Fibroblast of skin of back (primary cell): ENCODE data around the gene CD38. TPM values are rescaled to one million over a fixed set of nuclear protein-coding genes. Genes with fewer than 3 reads are reported as not detected.
"Not testable (repeated sequence)": the region's sequence is repeated elsewhere in the genome, so short reads cannot be mapped to it uniquely, and the experiment has no call there.

Source experiments
- DNase-seq: peaks from one replicate; pipeline ENCODE4 v3.0.0-alpha.2; 2013
- polyA plus RNA-seq, 2 experiments: library from polyadenylated mRNA; unstranded; fragments of 120-200 nt; gene quantifications; one replicate each; pipeline ENCODE4 v1.2.1, GENCODE V29; 2013; ENCODE audit not compliant: insufficient read length in 2 of 2

CD38 gene
- polyA plus RNA-seq (2013, experiment 1 of 2; ENCODE audit: insufficient read length) = 0.05 TPM
- 0.16 TPM for polyA plus RNA-seq (2013, experiment 2 of 2; ENCODE audit: insufficient read length)

DNA sequence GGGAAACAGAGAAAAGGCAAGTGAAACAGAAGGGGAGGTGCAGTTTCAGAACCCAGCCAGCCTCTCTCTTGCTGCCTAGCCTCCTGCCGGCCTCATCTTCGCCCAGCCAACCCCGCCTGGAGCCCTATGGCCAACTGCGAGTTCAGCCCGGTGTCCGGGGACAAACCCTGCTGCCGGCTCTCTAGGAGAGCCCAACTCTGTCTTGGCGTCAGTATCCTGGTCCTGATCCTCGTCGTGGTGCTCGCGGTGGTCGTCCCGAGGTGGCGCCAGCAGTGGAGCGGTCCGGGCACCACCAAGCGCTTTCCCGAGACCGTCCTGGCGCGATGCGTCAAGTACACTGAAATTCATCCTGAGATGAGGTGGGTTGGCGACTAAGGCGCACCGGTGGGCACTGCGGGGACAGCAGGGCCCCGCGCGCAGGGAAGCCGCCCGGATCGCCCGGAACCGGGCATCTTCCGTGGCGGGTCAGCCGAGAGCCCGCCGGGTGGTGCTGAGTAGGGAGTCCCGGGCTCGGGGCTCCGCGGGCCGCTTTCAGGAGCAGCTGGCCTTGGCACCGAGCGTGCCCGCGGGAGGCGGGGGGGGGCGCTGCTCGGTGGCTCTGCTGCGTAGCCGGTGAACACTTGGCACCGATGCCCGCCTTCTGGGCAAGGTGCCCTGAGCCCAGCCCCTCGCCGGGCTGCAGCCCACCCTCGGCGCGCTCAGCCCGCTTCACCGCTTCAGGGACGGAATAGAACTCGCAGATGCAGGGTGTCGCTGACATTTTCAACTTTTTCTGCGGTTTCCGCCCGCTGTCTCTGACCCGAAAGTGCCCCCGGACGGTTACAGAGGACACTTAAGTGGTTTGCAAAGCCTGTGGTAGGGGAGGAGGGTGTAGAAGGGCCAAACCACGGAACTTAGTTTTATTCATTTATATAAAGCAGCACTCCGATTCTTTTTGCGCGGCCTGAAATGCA lies at the start of gene CD38:
TSS of gene CD38 (plus strand) at position 40 of the 953 bp plus-strand sequence. CDS start at position 127, 87 bp downstream.
- DNase-seq = peak; percentile 17

DNA sequence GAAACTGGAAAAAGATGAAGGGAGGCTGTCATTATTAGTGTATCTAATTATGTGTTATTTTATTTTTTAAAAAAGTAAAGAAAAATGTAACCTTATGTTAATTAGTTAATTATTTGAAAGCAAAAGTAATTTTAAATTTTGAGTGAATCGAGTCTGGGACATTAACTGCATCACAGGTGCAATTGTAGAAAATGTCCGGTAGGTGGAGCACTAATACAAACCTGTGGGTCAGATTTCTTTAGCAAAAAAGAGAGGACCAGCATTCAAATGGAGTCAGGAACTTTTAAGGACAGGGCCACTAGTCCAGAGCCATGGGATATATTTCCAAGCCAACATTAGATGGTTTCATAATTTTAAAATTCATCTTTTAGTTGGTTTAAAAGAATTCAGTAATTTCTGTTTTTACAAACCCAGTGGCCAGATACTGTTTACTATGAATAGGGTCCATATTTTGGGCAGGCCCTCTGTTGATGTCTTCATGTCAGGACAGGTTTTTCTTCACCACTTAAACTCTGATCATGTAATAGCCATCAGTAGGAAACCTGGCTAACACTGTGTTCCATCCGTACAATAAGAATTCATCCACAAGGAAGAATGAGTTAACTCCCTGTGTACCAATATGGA lies 48.1 kb upstream of the CD38 start:
- peak; percentile 57 for DNase-seq

DNA sequence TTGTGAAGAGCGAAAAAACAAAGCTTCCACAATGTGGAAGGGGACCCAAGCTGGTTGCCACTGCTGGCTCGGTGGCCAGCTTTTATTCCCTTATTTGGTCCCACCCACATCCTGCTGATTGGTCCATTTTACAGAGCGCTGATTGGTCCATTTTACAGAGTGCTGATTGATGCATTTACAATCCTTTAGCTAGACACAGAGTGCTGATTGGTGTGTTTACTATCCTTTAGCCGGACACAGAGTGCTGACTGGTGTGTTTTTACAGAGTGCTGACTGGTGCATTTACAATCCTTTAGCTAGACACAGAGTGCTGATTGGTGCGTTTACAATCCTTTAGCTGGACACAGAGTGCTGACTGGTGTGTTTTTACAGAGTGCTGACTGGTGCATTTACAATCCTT lies 45.1 kb upstream of the CD38 start:
- not testable (repeated sequence) for DNase-seq

DNA sequence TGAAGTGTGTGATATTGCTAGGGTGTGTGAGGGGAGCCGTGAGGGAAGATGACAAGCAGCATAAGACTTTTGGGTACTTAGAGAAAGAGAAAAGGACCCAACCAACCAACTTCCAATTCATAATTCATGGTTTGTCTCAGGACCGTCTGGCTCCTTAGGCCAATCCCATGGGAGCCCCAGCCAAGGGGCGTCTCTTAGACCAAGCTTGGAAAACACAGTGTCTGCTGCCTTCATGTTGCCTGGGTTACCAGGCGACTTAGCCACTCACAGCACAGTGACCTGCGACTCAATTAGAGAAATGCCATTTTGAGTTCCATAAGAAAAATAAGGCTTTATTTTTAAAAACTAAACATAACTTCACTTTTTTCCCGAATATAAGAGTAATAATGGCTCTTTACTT lies 42.6 kb upstream of the CD38 start:
- DNase-seq = no peak

DNA sequence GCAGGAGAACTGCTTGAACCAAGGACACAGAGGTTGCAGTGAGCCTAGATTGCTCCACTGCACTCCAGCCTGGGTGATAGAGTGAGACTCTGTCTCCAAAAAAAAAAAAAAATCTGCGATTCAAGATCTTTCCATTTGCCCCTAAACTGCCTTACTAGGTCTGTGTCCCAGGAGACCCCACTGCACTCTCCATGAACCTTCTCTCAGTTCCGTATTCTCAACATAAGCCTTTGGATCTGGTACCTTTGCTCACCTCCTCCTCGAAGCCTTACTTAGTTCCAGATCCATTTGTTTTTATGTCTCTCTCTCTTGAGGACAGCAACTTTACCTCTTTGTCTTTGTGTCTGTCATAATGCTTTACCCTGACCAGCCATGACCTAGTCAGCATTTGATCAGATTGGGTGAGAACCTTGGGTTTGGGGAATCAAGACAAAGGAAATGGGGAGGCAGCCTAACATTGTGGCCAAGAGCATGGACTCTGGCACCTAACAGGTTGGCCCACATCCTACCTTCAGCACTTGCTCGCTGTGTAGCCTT lies 41.5 kb upstream of the CD38 start:
- DNase-seq = no peak

DNA sequence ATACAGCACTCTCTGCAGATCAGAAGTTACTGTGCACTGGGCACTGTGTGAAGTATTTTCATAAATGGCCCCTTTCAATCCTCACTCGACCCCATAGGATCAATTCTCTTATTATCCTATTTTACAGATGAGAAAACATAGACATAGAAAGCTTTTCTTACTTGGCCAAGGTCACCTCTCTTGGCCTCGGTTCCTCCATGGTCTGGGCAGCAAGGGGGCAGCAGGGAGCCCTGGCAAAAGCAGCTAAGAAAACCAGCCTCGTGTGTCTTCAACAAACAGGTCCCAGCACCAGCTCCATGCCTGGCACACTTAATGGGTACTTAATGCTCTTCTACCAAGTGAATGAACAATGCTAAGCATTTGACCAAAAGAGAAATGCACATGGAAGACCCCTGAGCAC lies 40.9 kb upstream of the CD38 start:
- no peak for DNase-seq

DNA sequence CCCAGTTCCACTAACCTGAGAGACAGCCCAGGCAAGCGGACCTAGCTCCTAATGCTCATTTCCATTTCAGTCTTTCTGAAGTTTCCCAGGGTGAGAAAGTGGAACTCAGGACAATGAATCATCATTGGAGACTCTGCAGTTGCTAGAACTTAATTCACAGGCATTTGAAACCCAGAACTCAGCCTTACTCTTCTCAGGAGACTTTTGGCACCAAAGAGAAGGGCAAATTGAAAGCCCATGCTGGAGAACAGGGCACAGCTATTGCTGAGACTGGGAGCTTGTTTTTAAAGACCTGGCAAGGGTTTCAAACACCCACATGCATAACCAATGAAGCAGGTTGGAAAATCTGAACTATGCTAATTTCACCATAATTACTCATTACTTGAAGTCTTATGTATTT lies 39.3 kb upstream of the CD38 start:
- DNase-seq = peak; percentile 45

DNA sequence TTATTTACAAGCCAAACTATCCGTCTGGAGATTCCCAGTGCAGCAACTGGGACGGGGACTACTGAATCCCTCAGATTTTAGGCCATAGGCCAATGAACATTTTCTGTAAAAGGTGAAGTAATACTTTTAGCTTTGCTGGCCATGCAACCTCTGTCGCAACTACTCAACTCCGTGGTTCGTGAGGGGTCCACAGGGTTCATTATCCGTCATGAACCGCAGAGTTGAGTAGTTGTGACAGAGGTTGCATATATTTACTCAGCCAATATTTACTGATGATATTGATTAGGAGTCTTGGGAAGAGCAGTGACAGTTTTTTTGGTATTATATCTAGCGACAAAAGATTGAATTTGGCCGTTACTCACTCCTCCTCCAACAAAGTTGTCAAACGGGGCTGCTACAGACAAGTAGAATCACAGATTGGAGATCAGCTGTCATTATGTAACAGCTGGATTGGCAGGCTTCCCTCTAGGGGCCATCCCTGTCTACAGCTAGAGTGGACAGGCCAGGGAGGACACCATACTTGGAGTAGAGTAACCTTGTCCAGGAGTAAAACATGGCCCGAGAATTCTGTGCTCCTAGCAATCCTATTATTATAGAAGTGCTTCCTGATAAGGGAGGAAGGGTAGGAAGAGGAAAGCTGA lies 37.2 kb upstream of the CD38 start:
- DNase-seq = no peak

DNA sequence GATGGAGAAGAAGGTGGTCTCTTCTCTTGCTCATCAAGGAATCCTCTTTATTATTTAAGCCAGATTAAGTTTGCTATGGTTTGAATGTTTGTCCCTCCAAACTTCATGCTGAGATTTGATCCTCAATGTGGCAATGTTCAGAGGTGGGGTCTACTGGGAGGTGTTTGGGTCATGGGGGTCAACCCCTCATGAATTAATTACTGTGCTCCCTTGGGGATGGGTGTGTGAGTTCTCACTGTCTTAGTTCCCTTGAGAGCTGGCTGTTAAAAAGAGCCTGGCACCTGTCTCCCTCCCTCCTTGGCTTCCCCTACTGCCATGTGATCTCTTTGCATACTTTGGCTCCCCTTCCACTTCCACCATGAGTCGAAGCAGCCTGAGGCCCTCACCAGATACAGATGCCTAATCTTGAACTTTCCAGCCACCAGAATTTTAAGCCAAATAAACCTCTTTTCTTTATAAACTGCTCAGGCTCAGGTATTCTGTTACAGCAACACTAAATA lies 36.0 kb upstream of the CD38 start:
- DNase-seq = no peak

DNA sequence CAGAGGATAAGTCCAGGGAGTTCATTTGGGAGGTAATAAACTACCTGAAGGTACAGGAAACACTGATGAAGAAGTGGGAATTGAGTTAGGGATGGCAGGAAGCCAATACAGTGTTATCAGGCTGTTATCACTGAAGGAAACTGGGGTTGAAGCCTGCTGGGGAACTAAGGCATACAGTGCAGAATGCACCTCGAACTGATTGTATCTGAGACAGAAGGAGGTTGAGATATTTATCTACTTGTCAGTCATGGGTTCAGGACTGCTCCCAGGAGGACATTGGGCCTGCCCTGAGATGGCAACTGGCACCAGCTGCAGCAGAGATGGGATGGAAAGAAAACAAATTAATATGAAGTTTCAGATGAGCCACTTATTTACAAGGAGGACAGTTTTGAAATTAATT lies 35.5 kb upstream of the CD38 start:
- no peak for DNase-seq

DNA sequence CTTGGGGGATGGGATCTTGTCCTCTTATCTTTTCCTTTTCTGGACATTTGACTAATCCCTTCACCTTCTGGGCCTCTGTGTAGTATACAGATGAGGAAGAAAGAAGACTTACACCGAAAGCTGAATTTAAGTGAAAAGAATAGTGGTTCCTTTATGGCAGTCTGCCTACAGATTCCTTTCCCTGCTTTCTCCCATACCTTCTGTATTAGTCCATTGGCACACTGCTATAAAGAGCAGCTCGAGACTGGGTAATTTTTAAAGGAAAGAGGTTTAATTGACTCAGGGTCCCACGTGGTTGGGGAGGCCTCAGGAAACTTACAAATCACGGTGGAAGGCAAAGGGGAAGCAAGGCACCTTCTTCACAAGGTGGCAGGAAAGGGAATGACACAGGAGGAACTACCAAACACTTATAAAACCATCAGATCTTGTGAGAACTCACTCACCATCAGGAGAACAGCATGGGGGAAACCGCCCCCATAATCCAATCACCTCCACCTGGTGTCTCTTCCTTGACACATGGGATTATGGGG lies 34.0 kb upstream of the CD38 start:
- peak; percentile 43 for DNase-seq

DNA sequence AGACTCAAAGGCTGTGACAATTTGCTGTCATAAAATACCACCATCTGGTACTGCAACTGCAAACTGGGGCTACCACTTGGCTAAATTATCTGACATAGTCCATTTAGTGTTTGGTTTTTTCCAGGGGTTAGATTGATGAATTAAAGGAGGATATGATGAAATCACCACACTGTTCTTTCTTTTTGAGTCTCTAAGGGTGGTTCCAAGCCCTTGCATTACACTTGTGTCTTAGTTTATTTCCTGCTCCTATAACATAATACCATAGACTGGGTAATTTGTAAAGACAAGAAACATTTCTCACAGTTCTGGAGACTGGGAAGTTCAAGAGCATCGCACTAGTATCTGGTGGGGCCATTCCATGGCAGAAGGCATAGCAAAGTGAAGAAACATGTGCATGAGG lies 32.0 kb upstream of the CD38 start:
- DNase-seq = no peak

DNA sequence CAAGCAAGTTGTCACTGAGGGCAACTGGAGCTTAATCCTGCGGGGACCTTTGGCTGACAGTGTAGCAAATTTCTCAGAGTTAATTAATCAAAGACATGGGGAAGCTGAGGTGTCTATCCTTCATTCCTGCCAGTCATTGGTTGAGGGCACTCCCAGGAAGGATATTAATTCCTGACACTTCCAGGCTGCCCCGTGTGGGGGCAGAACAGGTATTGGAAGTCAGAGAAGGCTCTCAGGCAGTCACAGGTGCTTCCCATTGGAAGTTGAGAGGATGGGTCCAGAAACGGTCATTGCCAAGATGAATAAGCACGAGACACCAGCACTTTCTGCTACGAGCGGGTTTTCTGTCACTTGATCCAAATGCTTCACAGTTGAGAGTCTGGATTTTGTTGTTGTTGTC lies 29.1 kb upstream of the CD38 start:
- no peak for DNase-seq

DNA sequence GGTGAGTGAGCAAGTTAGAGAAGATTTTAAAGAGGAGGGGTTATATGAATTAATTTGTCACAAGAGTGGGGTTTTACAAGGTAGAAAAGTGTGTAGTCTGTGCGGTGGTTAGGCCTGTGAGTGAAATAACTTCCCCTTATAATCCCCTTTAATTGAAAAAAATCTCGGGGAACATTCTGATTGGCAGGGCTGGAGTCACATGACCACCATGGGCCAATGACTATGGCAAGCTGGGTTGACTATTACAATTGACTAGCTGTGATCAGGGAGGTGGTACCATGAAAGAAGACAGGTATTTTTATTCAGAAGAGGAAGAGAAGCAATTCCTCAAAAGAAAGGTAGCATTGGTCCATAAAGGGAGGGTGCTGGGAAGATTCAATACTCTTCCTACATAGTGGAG lies 27.0 kb upstream of the CD38 start:
- DNase-seq = no peak

DNA sequence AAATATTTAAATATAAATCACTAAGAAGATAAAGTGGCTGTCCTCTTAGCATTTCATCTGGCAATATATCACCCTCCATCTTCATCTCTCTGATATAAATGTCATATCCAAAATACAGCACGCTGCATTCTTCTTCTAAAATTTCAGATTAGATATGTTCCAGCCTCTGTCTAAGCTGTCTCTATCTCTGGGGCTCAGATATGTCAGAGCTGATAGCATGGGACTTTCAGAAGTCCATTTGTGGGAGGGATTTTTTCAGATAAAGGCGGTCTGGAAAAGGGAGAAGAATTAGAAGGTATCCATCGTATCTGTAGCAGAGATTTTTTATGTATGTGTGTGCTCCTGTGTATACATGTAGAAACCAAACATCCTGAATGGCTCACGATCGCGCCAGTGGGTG lies 25.0 kb upstream of the CD38 start:
- no peak for DNase-seq

DNA sequence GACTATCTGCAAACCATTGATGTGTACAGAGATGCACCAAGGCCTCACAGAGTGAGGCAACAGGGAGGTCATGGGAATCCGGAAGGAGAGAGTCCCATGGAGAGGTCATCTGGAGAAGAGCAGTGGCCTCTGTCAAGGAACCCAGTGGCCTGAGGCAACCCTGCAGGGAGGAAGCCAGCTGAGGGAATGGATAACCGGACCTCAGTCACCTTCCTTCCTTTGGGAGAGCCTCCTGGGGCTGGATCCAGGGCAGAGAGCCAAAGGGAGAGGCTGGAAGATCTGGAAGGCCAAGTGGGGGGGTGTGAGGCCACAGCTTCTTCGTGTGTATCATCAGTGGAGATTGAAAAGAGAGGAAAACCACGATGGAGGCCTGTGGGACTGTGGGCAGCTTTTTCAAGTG lies 24.3 kb upstream of the CD38 start:
- peak; percentile 23 for DNase-seq

DNA sequence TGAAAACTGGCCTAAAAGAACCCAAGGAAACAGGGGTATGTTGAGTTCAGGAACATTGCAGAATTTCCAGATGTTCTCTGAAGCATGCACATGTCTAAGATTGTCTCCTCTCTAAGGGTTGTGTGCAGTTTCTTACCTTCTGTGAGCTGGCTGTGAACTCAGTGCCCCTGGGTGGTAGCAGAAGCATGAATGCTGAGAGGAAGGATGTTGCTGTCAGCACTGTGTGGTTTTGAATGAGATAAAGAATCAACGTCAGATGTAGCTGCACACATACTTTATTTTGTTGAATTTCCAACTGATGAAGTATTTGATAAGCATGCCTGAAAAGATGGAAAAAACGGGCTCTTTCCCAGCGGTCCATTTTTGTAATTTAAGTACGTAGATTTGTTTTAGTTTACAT lies 23.8 kb upstream of the CD38 start:
- DNase-seq = peak; percentile 62

DNA sequence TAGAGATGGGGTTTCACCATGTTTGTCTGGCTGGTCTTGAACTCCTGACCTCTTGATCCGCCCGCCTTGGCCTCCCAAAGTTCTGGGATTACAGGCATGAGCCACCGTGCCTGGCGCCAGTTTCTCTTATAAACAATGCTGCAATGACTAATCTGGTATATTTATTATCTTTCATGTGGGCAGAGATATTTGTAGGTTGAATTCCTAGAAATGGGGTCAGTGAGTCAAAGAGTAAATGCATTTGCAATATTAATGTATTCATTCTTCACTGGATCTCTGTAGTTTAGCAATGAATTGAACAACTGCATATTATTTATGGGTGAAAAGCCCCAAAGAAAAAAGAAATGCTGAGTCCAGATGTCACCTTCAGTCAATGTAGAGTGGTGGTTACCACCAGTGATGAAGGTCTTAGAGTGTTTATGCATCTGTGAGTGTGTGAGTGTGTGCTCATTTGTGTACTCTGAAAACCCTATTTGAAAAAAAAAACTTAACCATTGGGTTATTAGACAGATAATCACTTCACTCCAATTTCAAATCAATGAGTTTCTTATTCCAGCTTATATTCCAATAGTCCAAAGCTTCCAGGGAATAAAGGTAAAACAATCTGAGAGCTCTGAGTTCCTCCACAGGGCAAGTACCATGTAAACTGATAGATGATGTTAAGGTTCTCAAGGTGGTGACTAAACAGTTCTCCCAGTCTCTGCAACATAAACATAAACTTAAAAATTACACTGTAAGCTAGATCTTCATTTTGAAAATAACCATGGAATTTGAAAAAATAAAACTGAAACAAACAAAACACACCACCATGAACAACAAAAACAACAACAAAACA lies 22.6 kb upstream of the CD38 start:
- DNase-seq = peak; percentile 47

DNA sequence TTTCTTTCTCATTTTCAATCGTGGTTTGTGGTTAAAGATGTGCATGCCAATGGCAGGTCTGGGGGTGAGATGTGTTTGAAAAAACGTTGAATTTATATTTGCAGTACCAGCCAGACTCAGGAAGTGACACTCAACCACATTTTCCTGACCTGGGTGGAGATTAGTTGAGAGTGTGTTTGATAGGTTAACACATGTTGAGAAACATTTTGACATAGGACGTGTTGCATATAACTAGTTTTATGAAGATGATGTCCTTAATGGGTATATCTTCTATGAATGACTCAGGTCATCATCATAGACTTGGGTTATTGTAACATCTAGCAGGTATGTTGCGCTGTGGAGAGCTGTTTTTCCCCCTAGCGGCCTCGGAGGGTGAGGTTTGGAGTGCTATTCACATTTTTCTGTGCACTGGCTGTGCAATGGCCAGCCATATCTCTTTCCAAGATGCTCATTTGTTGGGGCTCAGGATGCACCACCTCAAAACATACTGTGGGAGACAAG lies 21.7 kb upstream of the CD38 start:
- DNase-seq = peak; percentile 35

DNA sequence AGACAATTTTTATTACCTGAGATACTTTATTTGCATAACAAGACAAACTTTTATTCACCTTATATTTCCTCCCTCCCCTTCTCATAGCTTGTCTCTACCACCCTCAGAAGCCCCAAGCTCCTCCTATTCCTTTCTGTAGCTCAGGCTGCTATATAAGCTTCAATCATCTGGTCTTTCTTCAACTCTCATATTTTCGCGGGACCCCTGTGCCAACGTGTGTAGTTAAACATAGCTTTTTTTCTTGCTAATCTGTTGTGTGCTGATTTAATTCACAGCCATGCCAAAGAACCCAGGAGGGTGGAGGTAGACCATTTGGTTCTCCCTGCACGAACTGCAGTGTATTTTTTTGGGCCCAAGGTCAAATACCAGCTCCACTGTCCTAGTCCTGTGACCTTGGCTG lies 21.1 kb upstream of the CD38 start:
- no peak for DNase-seq

DNA sequence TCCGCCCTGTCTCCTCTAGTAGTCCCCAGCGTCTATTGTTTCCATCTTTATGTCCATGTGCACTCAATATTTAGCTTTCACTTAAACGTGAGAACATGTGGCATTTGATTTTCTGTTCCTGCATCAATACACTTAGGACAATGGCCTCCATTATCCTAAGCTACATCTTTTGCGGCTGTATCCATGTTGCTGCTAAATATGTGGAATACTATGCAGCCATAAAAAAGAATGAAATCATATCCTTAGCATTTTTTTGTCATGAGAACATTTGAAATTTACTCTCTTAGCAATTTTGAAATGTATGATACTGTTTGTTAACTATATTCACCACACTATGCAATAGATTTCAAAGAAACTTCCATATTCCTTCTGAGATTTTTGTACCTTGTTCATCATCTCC lies 19.8 kb upstream of the CD38 start:
- DNase-seq = no peak
